ENCODE measurements around the gene INAFM1.
"Not testable (repeated sequence)": the region's sequence is repeated elsewhere in the genome, so short reads cannot be mapped to it uniquely, and the experiment has no call there.

INAFM1 gene

DNA sequence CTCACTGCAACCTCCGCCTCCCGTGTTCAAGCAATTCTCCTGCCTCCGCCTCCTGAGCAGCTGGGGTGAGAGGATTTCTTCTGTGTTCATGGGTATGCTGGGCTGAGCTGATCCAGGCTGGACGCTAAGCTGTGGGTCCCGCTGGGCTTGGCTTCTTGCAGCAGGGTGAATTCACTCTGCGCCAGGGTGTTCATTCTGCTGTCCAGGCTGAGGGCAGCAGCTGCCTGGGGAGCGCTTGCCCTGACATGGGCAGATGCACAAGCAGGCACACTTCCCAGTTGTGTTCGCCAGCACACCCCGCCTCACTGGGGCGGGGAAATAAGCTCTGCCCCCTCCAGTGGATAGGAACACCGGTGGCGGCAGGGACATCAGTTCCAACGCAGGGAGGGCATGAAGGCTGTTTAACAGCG lies 7.3 kb upstream of the INAFM1 start:
- DNase-seq (ENCODE audit: low read depth in 1 of 2, low spot score in 1 of 2): no peak

DNA sequence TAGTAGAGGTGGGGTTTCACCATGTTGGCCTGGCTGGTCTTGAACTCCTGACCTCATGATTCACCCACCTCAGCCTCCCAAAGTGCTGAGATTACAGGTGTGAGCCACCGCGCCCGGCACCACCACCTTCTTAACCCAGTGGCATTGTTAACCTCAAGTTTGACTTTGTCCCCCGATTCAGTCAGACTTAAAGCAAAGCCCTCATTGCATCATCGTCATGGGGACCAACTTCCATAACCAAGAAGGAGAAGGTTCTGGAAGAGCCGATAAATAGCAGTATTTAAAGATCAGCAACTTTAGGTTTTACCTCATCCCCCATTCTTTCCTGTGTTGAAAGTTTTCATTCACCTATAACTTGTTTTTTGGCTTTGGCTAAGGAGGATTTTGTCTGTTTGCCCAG lies 6.7 kb upstream of the INAFM1 start:
- DNase-seq (ENCODE audit: low read depth in 1 of 2, low spot score in 1 of 2): no peak

DNA sequence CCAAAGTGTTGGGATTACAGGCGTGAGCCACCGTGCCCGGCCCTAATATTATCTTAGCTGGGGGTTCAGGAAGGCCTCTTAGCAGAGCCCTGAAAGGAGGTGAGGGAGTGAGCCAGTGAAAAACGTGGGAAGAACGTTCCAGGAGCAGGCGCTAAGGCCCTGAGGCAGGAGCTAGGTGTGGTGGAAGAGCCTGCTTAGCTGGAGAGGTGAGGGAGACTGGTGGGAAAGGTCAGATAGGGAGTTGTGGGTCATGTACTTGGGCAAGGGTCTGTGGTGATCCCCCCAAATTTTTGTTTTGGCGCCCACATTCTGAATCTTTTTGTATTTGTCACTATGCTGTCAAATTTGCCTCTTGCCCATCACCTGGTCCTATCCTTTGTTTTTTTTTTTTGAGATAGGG lies 5.1 kb upstream of the INAFM1 start:
- DNase-seq (ENCODE audit: low read depth in 1 of 2, low spot score in 1 of 2): no peak

DNA sequence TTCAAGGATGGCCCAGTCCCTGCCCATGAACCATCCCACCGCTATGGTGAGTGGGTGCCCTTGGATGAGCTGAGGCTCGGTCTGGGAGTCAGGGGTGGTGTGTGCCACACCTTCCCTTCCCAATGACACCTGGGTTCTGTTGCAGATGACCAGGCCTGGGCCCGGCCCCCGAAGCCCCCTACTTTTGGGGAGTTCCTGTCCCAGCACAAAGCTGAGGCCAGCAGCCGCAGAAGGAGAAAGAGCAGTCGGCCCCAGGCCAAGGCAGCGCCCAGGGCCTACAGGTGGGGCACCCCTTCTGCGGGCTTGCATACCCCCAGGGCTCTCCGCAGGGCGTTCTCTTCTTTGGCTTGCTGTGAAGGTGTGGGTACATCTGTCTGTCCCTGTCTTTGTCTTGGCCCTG lies 4.3 kb upstream of the INAFM1 start:
- no peak for DNase-seq (ENCODE audit: low read depth in 1 of 2, low spot score in 1 of 2)

DNA sequence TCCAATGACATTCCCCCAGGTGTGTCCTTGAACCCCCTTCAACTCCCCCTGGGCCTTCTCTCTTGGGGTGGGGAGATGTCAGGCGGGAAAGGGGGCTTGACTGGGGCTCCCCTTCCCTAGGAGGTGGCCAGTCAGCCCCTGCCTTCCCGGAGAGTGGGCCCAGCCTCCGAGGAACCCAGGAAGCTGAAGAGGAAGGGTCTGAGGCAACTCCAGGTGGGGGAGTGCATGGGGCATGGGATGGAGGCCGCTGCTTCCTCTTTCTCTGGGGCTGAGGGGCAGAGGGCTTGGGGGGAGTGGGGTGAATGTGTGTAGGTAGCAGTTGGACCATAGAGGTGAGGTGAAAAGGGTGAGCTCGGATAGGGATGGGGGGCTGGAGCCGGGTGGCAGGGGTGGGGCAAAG lies 2.7 kb upstream of the INAFM1 start:
- no peak for DNase-seq (ENCODE audit: low read depth in 1 of 2, low spot score in 1 of 2)

DNA sequence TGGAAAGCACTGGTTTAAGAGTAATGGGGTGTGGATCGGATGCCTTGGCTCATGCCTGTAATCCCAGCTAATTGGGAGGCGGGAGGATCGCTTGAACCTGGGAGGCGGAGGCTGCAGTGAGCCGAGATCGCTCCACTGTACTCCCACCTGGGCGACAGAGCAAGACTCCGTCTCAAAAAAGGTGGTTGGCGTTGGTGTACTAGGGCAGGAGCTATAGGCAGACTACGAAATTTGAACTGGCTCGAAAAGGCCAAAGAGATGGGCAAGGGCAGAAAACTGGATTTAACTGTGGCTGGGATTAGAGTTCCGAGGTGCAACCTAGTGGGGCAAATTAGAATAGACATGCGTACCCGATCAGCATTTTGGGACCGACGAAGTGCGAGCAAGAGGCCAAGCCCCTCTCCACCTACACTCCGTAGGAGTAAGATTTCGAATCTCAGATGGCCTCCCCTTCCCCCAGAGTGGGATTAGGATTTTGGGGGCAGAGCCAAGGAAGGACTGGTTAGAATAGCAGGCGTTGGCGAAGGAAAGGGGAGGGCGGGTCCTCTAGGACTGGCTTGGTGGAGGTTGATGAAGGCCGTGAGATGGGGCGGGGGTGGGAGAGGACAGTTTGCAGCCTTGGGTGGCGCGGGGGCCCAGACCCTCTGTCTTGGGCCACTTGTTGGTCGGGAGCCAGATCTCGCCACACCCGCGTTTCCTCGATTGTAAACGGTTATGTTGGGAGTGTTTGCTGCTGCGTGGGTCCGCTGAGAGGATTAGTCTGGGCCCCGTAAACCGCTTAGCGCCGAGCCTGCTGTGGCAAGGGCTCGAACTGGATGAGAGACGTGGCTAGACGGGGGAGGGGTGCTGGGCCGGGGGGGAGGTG lies 2.0 kb upstream of the INAFM1 start:
- peak; percentile 13 to 34 for DNase-seq (ENCODE audit: low read depth in 1 of 2, low spot score in 1 of 2)

DNA sequence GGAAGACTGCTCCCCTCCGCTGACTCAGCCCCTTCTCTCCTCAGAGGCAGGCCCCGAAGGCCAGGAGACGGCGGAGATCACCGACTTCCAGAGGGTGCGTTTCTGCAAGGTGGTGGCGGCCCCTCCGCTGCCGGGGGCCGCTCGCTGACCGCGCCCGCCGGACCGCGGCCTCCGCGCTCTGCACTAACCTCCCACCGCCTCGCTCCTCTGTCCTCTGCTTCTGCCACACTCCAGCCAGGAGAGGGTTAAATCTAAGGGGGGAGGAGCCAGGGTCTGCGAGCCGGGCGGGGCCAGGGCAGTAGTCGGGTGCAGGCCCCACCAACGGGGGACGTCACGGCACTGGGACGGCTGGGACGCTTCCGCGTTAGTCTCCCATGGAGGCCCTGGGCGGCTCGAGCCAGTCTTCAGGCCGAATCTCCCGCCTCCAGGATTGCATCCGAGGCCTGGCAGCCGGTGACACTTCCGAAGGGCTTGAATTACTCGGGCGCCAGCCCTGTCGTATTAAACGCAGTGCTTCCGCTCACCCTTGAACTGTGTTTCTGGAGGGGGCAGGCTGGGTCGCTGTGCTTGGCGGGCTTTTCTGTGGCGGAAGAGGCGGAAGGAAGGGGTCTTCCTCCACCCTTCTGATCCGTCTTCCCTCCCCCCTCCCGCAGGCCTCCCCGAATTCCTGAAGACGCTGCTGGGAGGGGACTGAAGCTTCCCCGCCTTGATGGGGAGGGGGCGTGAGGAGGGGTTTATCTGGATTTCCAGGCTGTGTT lies 1.2 kb upstream of the INAFM1 start:
- DNase-seq (ENCODE audit: low read depth in 1 of 2, low spot score in 1 of 2): peak; percentile 78 to 79

DNA sequence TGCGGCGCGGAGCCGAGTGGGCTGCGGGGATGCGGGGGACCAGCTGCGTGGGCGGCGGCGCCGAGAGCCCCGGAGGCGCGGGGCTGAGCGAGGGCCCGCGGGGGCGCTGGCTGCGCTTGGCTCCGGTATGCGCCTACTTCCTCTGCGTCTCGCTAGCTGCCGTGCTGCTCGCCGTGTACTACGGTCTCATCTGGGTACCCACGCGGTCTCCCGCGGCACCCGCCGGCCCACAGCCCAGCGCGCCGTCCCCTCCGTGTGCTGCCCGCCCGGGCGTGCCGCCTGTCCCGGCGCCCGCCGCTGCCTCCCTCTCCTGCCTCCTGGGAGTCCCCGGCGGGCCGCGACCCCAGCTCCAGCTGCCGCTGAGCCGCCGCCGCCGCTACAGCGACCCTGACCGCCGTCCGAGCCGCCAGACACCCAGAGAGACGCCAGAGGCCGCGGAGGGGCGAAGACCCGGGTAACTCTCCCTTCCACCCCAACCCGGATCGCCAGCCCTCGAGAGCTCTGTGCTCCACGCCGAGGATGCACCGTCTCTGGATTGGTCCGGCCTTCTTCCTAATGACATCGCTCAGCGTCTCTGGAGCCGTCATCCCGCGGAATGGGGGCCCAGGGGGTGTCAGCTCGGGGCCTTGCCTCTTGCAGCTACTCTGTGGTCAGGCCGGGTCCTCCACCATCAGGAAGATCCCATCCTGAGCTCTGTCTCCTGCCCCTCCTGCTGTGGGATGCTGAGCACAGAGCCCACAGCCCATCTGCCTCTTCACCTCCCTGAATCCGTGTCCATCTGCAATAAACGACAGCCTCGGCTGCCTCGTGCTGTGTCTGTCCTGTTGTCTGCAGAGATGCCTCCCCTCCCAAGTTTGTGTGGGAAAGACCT lies 441 bp downstream of the INAFM1 start:
- DNase-seq (ENCODE audit: low read depth in 1 of 2, low spot score in 1 of 2): no peak

DNA sequence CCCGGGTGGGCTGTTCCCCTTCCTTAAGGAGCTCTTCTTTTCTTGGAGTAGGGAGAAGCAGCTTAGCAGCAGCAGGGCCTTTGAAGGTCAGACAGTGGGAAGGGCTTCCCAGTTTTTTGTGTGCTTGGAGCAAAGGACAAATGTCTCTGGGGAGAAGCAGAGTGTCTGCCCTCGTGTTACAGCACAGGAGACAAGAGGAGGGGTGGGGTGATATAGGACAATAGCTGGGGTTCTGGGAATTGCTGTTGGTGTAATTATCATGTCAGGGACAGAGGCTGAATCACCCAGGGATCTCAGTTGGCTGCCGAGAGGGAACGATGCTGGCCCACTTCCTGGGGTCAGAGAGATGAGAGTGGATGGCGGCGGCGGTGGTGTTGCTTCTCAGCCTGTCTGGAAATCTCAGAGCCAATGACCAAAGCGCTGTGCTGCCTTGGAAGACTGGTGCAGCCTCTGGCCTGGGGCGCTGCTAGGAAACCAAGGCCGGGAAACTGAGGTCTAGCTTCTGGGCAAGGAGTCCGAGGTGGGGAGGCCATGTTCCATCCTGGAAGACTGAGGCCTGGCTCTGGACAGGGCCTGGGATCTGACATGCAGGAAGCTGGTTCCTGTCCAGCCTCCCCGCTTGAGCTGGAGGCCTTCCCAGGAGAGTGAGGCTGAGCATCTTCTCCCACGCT lies 1.2 kb downstream of the INAFM1 start:
- DNase-seq (ENCODE audit: low read depth in 1 of 2, low spot score in 1 of 2): no peak

DNA sequence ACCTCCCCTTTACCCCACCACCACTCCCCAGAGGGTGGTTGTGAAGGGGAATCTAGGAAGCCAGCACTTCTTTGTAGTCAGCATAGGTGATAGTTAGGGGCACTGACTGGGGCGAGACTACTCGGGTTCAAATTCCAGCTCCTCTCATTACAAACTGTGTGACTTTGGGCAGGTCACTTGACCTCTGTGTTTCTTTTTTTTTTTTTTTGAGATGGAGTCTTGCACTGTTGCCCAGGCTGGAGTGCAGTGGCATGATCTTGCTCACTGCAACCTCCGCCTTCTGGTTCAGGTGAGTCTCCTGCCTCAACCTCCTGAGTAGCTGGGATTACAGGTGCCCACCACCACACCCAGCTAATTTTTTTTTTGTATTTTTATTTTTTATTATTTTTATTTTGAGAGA lies 1.8 kb downstream of the INAFM1 start:
- DNase-seq (ENCODE audit: low read depth in 1 of 2, low spot score in 1 of 2): not testable (repeated sequence)

DNA sequence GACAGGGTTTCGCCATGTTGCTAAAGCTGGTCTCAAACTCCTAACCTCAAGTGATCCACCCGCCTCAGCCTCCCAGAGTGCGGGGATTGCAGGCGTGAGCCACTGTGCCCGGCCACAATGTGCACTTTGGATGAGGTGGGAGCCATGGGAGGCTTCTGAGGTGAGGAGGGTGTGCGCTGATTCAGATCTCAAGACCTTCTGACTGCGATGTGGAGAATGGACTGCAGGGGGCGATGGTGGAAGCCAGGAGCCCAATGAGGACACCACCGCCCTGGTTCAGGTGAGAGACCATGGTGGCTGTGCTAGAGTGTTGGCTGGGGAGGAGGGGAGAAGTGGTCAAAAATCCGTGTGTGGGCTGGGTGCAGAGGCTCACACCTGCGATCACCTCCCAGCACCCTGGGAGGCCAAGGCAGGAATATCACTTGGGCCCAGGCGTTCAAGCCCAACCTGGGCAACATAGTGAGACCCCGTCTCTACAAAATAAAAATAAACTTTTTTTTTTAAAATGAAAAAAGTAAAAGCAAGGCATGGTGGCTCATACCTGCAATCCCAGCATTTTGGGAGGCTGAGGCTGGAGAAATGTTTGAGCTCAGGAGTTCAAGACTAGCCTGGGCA lies 5.6 kb downstream of the INAFM1 start:
- peak; percentile 18 to 34 for DNase-seq (ENCODE audit: low read depth in 1 of 2, low spot score in 1 of 2)

DNA sequence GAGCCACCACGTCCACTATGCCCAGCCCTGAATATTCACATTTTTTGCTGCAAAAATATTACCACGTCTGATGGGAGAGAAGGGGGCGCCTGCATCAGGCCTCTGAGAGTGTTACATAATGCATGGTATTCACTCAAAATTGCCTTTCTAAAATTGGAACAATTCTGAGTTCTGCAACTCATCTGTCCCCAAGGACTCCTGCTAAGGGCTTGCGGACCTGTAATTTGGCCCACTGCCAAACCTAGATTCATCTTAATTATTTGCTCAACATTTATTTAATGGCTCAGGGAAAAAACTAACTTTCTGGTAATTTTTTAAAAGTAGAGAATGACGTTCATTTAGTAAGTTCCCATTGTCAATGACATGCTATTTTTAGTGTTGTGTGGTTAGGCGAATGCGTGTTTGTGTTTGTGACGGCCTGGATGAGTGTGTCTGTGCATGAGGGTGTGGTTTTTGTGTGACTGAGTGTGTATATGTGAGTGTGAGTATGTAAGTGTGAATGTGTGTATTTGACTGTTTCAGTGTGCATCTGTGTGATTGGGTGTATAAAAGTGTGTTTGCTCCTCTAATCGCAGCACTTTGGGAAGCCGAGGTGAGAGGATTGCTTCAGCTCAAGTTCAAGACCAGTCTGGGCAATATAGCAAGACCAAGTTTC lies 8.8 kb downstream of the INAFM1 start:
- no peak for DNase-seq (ENCODE audit: low read depth in 1 of 2, low spot score in 1 of 2)

DNA sequence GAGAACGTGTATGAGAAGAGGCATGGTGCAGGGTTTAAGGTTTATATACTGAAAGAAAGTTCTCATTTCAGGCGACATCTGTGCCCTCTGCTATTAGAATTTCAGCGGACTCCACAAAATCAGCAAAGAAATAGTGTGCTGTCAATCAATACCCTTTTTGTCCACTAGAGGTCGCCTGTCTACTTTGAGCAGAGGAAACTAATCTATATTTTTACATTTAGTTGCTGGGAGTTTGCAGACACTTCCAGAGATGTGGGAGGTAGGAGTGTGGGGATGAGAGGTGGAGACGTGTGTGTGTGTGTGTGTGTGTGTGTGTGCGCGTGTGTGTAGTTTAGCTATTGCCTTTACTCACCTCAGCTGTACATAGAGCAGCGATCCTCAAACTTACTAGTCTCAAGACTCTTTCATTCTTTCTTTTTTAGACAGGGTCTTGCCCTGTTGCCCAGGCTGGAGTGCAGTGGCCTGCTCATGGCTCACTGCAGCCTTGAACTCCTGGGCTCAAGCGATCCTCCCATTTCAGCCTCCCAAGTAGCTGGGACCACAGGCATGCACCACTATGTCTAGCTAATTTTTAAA lies 9.7 kb downstream of the INAFM1 start:
- DNase-seq (ENCODE audit: low read depth in 1 of 2, low spot score in 1 of 2): no peak

DNA sequence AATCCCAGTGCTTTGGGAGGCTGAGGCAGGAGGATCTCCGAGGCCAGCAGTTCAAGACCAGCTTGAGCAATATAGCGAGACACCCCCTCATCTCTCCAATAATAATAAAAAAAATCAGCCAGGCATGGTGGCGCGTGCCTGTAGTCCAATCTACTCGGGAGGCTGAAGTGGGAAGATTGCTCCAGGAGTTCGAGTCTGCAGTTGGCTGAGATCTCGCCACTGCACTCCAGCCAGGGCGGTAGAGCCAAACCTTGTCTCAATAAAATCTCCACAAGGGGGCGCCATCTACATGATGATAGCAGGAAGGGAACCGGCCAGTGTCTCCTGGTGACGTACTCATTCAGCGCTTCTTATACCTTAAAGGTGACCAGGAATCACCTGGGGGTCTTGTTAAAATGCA lies 21.4 kb downstream of the INAFM1 start:
- DNase-seq (ENCODE audit: low read depth in 1 of 2, low spot score in 1 of 2): peak; percentile 19 to 60

DNA sequence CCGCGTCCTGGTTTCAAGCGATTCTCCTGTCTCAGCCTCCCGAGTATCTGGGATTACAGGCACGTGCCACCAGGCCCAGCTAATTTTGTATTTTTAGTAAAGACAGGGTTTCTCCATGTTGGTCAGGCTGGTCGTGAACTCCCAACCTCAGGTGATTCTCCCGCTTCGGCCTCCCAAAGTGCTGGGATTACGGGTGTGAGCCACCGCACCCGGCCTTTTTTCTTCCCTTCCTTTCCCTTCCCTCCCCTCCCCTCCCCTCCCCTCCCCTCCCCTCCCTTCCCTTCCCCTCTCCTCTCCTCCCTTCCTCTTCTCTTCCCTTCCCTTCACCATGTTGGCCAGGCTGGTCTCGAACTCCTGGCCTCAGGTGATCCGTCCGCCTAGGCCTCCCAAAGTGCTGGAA lies 26.2 kb downstream of the INAFM1 start:
- DNase-seq (ENCODE audit: low read depth in 1 of 2, low spot score in 1 of 2): not testable (repeated sequence)

DNA sequence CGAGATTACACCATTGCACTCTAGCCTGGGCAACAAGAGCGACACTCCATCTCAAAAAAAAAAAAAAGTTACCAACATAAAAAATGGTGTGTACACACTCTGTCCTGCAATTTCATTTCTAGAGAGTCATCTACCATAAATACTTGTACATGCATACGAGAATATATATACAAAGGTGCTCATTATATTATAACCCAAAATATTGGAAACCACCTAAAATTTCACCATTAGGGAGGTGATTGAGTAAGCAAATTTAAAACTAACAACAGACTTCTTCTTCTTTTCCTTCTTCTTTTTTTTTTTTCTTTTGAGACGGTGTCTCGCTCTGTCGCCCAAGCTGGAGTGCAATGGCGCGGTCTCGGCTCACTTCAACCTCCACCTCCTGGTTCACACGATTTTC lies 27.6 kb downstream of the INAFM1 start:
- DNase-seq (ENCODE audit: low read depth in 1 of 2, low spot score in 1 of 2): no peak

DNA sequence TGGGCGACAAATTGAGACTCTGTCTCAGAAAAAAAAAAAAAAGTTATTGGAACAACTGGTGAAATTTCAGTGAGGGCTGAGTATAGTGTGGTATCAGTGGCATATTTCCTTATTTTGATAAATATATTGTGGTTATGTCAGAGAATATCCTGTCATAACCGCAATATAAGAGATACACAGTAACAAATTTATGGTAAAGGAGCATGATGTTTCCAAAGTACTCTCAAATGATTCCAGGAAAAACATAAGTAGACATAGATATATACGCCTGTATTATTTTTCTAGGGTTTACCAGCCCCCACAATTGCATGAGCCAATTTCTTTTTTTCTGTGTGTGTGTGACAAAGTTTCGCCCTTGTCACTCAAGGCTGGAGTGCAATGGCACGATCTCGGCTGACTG lies 29.3 kb downstream of the INAFM1 start:
- DNase-seq (ENCODE audit: low read depth in 1 of 2, low spot score in 1 of 2): no peak

DNA sequence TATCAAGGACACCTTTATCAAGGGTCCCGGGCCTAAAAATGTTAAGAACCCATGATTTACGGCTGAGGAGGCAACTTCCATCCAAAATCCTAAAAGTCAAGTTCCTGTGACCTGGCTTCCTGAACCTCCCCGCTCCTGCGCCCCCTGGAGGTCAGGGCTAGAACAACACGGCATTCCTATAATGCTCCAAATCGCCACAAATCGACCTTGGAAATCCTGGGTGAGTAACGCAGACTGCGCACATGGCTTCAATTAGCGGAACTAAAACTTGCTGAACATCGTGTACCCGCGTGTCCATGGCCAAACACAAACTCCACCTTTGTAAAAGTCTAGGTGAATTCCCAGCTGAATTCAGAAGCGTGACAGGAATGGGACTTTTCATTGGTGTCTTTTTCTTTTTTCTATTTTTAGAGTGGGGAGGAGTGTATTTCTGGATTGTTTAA lies 30.6 kb downstream of the INAFM1 start:
- DNase-seq (ENCODE audit: low read depth in 1 of 2, low spot score in 1 of 2): peak; percentile 26 to 36

DNA sequence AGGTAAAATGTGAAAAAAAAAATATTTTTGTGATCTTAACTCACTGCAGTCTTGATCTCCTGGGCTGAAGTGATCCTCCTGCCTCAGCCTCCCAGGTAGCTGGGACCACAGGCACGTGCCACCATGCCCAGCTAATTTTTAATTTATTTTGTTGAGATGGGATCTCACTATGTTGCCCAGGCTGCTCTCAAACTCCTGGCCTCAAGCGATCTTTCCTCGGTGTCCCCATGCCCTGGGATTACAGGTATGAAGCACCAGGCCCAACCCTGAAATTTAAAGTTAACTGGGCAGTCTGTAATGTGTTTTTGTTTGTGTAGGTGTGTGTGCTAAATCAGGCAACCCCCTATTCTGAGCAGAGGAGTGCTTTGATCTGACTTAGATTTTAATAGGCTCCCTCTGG lies 31.6 kb downstream of the INAFM1 start:
- no peak for DNase-seq (ENCODE audit: low read depth in 1 of 2, low spot score in 1 of 2)

DNA sequence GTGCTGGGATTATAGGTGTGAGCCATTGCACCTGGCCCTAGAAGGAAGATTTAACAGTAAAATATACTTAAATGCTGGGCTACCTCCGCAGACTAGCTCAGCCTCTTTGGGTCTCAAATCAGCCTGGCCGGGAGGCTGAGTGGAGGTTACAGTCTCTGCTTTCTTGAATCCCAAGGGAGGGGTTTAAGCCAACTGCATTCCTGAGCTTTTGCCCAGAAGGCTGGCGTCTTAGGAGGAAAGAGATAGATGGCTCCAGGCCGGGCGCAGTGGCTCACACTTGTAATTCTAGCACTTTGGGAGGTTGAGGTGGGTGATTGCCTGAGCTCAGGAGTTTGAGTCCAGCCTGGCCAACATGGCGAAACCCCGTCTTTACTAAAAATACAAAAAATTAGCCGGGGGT lies 34.4 kb downstream of the INAFM1 start:
- no peak for DNase-seq (ENCODE audit: low read depth in 1 of 2, low spot score in 1 of 2)

Data from activated T-helper 1 cell treated with anti-CD3 and anti-CD28 coated beads, Interleukin-2, amount 50 U/mL, for 16 hours (primary cell).